ENCODE measurements around the gene CD52. TPM values are rescaled to one million over a fixed set of nuclear protein-coding genes. Genes with fewer than 3 reads are reported as not detected.
A peak's percentile ranks its signal among the peaks of the same experiment; 100 is the strongest.

The CD52 gene
- total RNA-seq, 1 experiment from 2014 or later = 2.8 TPM

GRCh38 chr1:26317146-26317545, 612 bp upstream of the CD52 start:
- Mint-ChIP-seq H3K27ac (peak overlapping the region; percentile 78), H3K27me3 (ENCODE audit: low read depth) (peaks cover 13% of the 10 kb centered on the region; the same call in 1 of the 2 replicates), H3K4me1 (peaks cover 33% of the 10 kb centered on the region), H3K9me3 (no peaks in the 10 kb centered on the region), H3K36me3 (peaks cover 3% of the 10 kb centered on the region), H3K4me3 (no peak overlapping the region)
- DNase-seq (ENCODE audit: low spot score) (no peak), ATAC-seq (no peak)
- ChIA-PET CTCF (interaction anchor here (1.0 to 11.1 kb wide), 7 partner anchors 33 to 127 kb away, joined by 3 to 306 read pairs (median 8); partner anchors contain the start of genes CATSPER4, CEP85 and SH3BGRL3), POLR2A (interaction anchor here (0.8 to 1.3 kb wide), 2 partner anchors 35 to 83 kb away, joined by 3 to 5 read pairs; partner anchors contain the start of gene CEP85)
- no peak for TF ChIP-seq PRDM15 (CRISPR knock-in tag; IDR thresholded peaks at IDR 0.05)
- TF ChIP-seq ZNF532 (CRISPR knock-in tag; IDR thresholded peaks at IDR 0.05; ENCODE audit: borderline replicate concordance) = no peak
- no peak for TF ChIP-seq AFF4 (CRISPR knock-in tag; IDR thresholded peaks at IDR 0.05; ENCODE audit: borderline replicate concordance)
- no peak for TF ChIP-seq ATF2 (CRISPR knock-in tag; IDR thresholded peaks at IDR 0.05; ENCODE audit: borderline replicate concordance, low read depth)
- no peak for TF ChIP-seq ZSCAN18 (CRISPR knock-in tag; IDR thresholded peaks at IDR 0.05)
- no peak for TF ChIP-seq MYBL2 (CRISPR knock-in tag; IDR thresholded peaks at IDR 0.05)
- TF ChIP-seq ZNF425 (CRISPR knock-in tag; conservative IDR thresholded peaks at IDR 0.05) = no peak
- TF ChIP-seq CBFB (CRISPR knock-in tag; IDR thresholded peaks at IDR 0.05; ENCODE audit: low read depth) = no peak
- no peak for TF ChIP-seq IRF2 (CRISPR knock-in tag; IDR thresholded peaks at IDR 0.05; ENCODE audit: borderline replicate concordance, low read depth)
- no peak for TF ChIP-seq ZNF263 (CRISPR knock-in tag; IDR thresholded peaks at IDR 0.05; ENCODE audit: low read depth)
- TF ChIP-seq ZNF416 (CRISPR knock-in tag; IDR thresholded peaks at IDR 0.05) = no peak
- no peak for TF ChIP-seq USF1 (CRISPR knock-in tag; IDR thresholded peaks at IDR 0.05)
- no peak for TF ChIP-seq ATF6 (CRISPR knock-in tag; IDR thresholded peaks at IDR 0.05)
- no peak for TF ChIP-seq KAT7 (CRISPR knock-in tag; IDR thresholded peaks at IDR 0.05; ENCODE audit: borderline replicate concordance)
- TF ChIP-seq ESRRA (CRISPR knock-in tag; IDR thresholded peaks at IDR 0.05; ENCODE audit: borderline replicate concordance) = no peak
- TF ChIP-seq PRRX2 (CRISPR knock-in tag; IDR thresholded peaks at IDR 0.05) = no peak

Data from WTC11 (cell line).